Measurements from ENCODE around the gene APLF.

- TF ChIP-seq, protein P1, sequence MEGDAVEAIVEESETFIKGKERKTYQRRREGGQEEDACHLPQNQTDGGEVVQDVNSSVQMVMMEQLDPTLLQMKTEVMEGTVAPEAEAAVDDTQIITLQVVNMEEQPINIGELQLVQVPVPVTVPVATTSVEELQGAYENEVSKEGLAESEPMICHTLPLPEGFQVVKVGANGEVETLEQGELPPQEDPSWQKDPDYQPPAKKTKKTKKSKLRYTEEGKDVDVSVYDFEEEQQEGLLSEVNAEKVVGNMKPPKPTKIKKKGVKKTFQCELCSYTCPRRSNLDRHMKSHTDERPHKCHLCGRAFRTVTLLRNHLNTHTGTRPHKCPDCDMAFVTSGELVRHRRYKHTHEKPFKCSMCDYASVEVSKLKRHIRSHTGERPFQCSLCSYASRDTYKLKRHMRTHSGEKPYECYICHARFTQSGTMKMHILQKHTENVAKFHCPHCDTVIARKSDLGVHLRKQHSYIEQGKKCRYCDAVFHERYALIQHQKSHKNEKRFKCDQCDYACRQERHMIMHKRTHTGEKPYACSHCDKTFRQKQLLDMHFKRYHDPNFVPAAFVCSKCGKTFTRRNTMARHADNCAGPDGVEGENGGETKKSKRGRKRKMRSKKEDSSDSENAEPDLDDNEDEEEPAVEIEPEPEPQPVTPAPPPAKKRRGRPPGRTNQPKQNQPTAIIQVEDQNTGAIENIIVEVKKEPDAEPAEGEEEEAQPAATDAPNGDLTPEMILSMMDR (IDR thresholded peaks at IDR 0.05) = no peak
- TF ChIP-seq, protein P2, sequence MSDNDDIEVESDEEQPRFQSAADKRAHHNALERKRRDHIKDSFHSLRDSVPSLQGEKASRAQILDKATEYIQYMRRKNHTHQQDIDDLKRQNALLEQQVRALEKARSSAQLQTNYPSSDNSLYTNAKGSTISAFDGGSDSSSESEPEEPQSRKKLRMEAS (IDR thresholded peaks at IDR 0.05; ENCODE audit: low read depth) = no peak
- no peak for TF ChIP-seq SMC3 (IDR thresholded peaks at IDR 0.05; ENCODE audit: low read depth, low read length)
- no peak for TF ChIP-seq TAF1 (IDR thresholded peaks at IDR 0.05; ENCODE audit: borderline replicate concordance, low read depth, low read length)
- no peak for TF ChIP-seq EZH2phosphoT487 (IDR thresholded peaks at IDR 0.05; ENCODE audit: borderline replicate concordance, low read depth)
- no peak for TF ChIP-seq TCF12 (IDR thresholded peaks at IDR 0.05)
- TF ChIP-seq JUND (IDR thresholded peaks at IDR 0.05) = no peak
- no peak for TF ChIP-seq GABPA (IDR thresholded peaks at IDR 0.05; ENCODE audit: low read depth)
- no peak for TF ChIP-seq RAD21 (IDR thresholded peaks at IDR 0.05; ENCODE audit: low read length)
- no peak for TF ChIP-seq POLR2AphosphoS5 (IDR thresholded peaks at IDR 0.05; ENCODE audit: low read depth, low read length)
- TF ChIP-seq TEAD4 (IDR thresholded peaks at IDR 0.05; ENCODE audit: borderline replicate concordance, insufficient read depth) = no peak
- no peak for TF ChIP-seq EP300 (IDR thresholded peaks at IDR 0.05; ENCODE audit: borderline replicate concordance in 1 of 2, low read depth in 1 of 2, low read length in 1 of 2)
Measured at GRCh38 chr2:68553098-68553497, 85.7 kb downstream of the APLF start.

All from SK-N-SH (cell line).